Inflammatory macrophage (primary cell): ENCODE results near the gene TEK.
A peak's percentile ranks its signal among the peaks of the same experiment; 100 is the strongest.
"Not testable (repeated sequence)": the region's sequence is repeated elsewhere in the genome, so short reads cannot be mapped to it uniquely, and the experiment has no call there.

ENCODE experiments used
- DNase-seq, 2 donors: peaks; one replicate each; pipeline ENCODE4 v3.0.0-alpha.2; 2020 to 2022
- total RNA-seq, 18 experiments: gene quantifications; one replicate each; lab custom pipeline; 2026; ENCODE audit warnings: mixed read lengths in 6 of 18, inconsistent platforms in 2 of 18; lab: John Stamatoyannopoulos, UW

Gene TEK
- total RNA-seq = 0 to 0.89 (median 0.06) reads per million in 18 experiments

DNA sequence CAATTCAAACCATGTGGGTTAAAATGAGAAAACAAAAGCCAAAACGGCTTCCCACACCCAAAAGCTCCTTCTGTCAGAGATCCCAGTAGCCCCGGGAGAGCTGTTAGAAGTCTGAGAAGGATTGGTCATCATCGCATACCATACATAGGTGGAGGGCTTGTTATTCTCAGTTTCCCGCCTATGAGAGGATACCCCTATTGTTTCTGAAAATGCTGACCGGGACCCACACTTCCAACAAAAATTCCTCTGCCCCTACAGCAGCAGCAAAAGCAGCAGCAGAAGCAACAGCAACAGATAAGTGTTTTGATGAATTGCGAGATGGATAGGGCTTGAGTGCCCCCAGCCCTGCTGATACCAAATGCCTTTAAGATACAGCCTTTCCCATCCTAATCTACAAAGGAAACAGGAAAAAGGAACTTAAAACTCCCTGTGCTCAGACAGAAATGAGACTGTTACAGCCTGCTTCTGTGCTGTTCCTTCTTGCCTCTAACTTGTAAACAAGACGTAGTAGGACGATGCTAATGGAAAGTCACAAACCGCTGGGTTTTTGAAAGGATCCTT lies at the start of gene TEK:
TSS of gene TEK (plus strand) at position 245 of the 561 bp plus-strand sequence. CDS start 366 bp downstream, outside the sequence.
- DNase-seq = no peak

DNA sequence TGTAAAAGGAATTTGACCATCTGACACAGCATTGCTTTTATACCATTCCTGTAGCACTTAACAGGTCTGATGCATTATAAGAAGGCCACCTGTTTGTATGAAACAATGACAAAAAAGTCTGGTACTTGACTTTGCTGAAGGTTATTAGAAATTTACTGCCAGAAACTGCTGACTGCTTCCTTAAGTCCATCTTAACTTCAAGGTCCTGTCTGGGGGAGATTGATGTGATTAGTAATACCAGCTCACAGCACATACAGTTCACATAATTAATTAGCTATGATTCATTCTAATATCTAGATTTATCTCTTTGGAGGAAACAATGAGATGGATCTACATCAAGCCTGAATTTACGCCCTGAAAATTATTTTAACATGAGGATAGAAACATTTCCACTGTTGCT lies 49.6 kb upstream of the TEK start:
- DNase-seq = no peak

DNA sequence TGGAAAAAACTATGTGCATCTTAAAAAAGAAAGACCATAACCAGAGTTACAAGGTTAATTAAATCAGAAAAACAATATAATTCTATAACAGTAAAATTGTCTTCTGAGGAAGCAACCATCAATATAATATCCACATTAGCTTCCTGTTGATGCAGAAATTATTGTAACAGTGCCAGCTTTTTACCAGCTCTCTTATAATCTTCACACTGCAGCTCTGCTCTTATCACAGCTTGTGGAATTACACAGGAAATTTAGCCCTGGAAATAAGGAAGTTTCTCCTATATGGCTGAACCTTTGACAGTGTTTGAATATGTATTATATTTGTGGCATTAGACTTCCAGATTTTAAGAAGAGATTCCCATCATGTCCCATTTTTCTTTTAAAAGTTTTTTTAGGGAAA lies 49.1 kb upstream of the TEK start:
- no peak for DNase-seq

GRCh38 chr9:27065288-27065687 lies 43.7 kb upstream of the TEK start:
- no peak for DNase-seq

DNA sequence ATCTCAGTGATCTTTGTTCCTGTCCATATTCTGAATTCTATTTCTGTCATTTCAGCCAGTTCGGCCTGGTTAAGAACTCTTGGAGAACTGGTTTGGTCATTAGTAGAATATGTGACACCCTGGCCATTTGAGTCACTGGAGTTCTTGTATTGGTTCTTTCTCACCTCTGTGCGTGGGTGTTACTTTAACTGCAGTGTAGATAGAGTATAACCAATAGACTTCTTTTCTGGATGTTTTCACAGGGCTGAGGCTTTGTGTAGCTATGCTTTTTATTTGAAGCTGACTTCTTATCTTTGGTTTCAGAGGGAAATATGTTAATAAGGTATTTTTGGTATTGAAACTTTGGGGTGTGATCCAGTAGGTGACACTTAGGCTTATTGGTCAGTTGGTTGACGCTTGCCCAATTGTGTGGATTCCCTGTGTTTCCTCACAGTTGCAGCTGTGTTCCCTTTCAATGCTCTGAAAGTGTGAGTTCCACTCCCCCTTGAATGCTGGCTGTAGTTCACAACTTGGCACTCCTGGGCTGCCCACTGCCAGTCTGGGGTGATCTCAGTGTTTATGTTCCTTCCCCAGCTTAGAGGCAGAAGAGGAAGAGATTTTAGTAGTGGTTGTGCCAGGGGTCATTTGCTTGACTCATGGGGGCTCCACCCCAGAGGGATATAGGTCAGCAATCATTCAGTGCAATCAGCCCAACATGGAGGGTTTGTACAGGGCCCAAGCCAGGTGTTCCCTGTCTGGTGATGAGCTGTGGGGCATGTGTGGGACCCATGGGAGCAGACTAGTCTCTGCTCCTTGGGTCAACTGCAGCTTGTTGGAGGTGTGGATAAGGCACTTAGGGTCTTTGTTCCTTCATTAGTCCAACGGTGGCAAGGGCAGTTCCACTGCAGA lies 34.9 kb upstream of the TEK start:
- DNase-seq = peak; percentile 6

GRCh38 chr9:27078685-27079084 lies 30.3 kb upstream of the TEK start:
- no peak for DNase-seq

- DNase-seq = no peak
Measured at GRCh38 chr9:27085456-27085855, 23.6 kb upstream of the TEK start.

DNA sequence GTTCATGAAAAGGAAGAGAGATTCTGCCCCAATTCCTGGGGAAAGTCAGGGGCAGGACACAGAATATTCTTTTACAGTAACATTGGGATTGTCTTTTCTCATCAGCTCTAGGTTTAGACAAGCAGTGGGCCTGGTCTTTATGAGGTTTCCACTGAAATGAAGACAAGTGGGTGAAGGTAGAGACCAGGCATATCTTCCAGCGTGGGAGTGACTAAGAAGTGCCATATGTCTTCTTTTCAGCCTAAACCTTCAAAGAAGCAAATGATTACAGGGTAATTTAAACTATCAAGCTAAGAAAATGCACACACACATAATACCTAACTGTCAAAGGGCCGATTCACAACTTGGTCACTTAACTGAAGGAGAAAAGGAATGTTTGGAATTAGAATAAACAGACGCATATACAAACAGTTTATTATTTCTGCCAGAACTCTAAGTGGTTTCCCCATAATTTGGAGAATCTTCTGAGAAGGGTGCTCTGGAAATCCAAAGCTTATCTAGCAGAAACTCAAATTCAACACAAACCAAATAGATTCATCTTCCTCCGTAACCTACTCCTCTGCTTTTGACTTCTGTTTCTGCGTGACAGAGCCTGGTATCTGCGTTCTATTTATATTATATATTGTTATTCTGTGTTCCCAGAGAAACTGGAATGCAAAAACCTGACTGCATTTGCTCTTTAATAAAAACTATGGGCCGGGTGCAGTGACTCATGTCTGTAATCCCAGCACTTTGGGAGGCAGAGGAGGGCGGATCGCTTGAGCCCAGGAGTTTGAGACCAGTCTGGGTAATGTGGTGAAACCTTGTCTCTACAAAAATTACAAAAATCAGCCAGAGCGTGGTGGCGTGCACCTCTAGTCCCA lies 22.0 kb upstream of the TEK start:
- DNase-seq = no peak

GRCh38 chr9:27088981-27089380 lies 20.0 kb upstream of the TEK start:
- DNase-seq = no peak

GRCh38 chr9:27089706-27090105 lies 19.3 kb upstream of the TEK start:
- no peak for DNase-seq

DNA sequence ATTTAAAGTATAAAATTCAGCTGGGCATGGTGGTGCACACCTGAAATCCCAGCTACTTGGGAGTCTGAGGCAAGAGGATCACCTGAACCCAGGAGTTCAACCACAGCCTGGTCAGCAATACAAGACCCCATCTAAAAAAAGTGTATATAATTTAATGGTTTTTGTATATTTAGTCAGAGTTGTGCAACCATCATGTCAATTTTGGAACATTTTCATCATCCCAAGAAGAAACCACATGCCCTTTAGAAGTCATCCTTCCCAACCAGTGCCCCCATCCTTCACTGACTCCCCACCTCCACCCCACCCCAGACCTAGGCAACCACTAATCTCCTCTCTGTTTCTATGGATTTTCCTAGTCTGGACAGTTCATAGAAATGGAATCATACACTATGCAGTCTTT lies 18.8 kb upstream of the TEK start:
- DNase-seq = no peak

GRCh38 chr9:27090711-27091110 lies 18.3 kb upstream of the TEK start:
- DNase-seq = no peak

DNA sequence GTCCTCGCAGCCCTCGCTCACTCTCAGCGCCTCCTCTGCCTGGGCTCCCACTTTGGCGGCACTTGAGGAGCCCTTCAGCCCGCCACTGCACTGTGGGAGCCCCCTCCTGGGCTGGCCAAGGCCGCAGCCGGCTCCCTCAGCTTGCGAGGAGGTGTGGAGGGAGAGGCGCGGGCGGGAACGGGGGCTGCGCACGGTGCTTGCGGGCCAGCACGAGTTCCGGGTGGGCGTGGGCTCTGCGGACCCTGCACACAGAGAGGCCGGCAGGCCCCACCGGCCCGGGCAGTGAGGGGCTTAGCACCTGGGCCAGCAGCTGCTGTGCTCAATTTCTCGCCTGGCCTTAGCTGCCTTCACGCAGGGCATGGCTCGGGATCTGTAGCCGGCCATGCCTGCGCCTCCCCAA lies 16.5 kb upstream of the TEK start:
- DNase-seq = not testable (repeated sequence)

DNA sequence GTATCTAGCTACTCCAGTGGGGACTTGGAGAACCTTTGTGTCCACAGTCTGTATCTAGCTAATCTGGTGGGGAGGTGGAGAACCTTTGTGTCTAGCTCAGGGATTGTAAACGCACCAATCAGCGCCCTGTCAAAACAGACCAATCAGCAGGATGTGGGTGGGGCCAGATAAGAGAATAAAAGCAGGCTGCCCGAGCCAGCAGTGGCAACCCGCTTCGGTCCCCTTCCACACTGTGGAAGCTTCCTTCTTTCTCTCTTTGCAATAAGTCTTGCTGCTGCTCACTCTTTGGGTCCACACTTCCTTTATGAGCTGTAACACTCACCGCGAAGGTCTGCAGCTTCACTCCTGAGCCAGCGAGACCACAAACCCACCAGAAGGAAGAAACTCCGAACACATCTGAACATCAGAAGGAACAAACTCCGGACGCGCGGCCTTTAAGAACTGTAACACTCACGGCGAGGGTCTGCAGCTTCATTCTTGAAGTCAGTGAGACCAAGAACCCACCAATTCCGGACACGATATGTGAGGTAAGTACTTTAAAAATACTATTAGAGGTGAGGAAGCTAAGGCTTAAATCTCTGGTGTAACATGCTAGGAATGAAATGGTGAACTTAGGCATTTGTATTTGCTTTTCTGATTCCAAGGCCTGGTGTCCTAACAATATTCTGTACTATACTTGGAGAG lies 15.5 kb upstream of the TEK start:
- DNase-seq = not testable (repeated sequence)

DNA sequence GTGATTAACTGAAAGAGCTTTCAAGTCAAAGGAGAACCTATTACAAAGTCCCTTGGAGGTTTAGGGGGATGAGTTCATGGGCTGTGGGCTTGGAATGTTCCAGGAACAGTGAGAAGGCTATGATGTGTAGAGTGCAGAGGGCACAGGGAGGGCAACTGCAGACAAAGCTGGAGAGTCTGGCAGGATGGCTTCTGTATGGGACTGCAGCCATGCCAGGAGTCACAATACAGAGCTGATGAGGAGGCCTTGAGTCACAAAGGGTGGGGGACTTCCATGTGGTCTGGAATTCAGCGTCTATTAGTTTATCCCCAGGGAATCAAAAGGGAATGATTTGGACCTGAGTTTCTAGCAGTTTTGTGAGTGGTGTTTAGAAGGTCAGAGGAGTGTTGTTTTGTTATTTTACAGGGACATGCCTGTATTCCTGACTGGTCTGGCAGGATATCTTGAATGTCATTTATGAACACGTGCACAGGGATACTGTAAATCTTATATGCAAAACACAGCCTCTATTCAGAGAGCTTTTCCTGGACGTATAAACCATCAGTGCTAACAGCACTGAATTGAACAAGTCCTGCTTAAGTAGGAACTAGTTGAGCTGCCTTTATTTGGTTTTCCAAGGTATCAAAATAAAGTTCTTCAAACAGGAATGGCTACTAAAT lies 14.3 kb upstream of the TEK start:
- DNase-seq = no peak

DNA sequence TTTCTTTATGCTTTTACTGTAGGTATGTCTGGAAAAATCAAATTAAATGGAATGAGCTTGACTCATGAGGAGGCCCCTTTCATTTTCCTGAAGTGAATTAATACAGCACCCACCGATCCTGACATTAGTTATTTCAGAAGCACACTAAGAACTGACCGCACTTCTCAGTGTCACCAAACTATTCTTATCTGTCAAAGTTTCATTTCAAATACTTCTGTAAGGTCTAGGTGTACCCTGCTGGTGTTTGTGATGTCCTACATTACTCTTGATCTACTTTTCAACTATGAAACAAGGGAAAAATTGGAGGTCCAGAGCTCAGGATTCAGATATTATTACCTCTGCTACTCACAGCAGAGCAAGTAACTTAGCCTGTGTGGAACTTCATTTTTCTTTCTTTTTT lies 1.8 kb upstream of the TEK start:
- no peak for DNase-seq

GRCh38 chr9:27109621-27110020 lies 596 bp downstream of the TEK start:
- DNase-seq = no peak

DNA sequence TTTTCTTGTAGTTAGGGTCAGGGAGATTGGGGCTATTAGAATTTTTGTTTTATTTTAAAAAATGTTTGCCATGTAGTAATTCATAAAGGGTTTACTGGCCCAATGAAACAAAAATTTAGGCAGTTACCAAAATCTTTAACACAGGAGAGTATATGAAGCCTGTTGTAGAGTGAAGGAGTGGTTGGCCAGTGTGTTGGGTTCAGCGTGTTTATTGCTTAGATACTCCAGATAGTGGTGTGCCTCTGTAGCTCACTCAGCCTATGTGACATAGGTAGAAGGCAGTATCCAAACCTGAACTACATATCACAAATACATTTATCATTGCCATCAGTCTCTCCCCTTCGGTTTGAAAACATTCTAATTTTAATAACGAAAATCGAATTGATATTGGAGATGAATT lies 1.2 kb downstream of the TEK start:
- no peak for DNase-seq

GRCh38 chr9:27112235-27112634 lies 3.2 kb downstream of the TEK start:
- DNase-seq = no peak

DNA sequence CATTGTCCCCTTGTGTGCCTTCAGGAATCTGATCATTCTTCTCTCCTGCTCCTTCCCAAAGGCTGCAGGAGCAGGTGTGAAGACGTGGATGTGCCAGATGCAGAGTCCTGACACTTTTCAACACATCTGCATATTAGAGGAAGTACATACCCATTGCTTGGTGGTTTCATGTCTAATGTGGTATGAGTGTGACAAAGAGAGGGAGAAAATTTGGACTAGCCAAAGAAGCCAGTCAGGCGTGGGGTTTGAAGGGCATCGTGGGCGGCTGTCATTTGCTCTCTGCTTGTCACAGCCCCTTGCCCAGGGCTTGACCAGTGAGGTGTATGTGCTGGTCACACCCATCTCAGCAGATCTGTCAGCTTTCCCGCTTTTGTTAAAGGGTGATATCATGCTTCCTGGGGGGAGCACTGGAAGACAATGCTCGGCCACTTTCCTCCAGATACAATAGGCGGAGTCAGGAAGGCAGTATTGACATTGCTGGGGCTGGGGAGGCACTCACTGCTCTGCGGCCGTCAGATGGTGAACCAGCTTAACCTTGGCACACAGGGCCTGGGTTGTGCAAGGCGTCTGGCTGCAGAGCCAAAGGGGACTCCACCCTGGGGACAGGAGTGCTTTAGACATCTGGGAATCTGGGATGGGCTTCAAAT lies 8.6 kb downstream of the TEK start:
- no peak for DNase-seq

- DNase-seq = no peak
Measured at GRCh38 chr9:27118916-27119315, 9.9 kb downstream of the TEK start.

GRCh38 chr9:27124151-27124550 lies 15.1 kb downstream of the TEK start:
- DNase-seq = no peak
